HPDE6-E6E7 (cell line): ENCODE measurements around the gene CYB561D1.

ENCODE experiments used
- DNase-seq: peaks from one replicate; pipeline ENCODE4 v3.0.0; 2011; ENCODE audit warnings: missing footprints; ENCODE audit errors: extremely low spot score

CYB561D1 gene

GRCh38 chr1:109481646-109482045, 12.2 kb upstream of the CYB561D1 start:
- no peak for DNase-seq

GRCh38 chr1:109482242-109482641, 11.7 kb upstream of the CYB561D1 start:
- no peak for DNase-seq

GRCh38 chr1:109482791-109483671, 10.9 kb upstream of the CYB561D1 start:
- no peak for DNase-seq

GRCh38 chr1:109483672-109484518, 10.0 kb upstream of the CYB561D1 start, which contains the start of gene ATXN7L2:
ATXN7L2 (plus strand) TSS chr1:109483905; CDS start chr1:109483954, 49 bp downstream.
- peak; percentile 97 for DNase-seq

GRCh38 chr1:109484519-109484975, 9.3 kb upstream of the CYB561D1 start:
- DNase-seq: no peak

GRCh38 chr1:109485001-109485400, 8.9 kb upstream of the CYB561D1 start:
- DNase-seq: no peak

GRCh38 chr1:109487261-109487660, 6.6 kb upstream of the CYB561D1 start:
- no peak for DNase-seq

- DNase-seq: no peak
Observed at GRCh38 chr1:109488201-109488600, 5.7 kb upstream of the CYB561D1 start.

GRCh38 chr1:109488696-109489095, 5.2 kb upstream of the CYB561D1 start:
- DNase-seq: no peak

GRCh38 chr1:109490029-109490933, 3.6 kb upstream of the CYB561D1 start:
- DNase-seq: peak; percentile 54

- DNase-seq: no peak
Observed at GRCh38 chr1:109490934-109491302, 3.0 kb upstream of the CYB561D1 start.

- DNase-seq: no peak
Observed at GRCh38 chr1:109491372-109491771, 2.5 kb upstream of the CYB561D1 start.

- no peak for DNase-seq
Observed at GRCh38 chr1:109492779-109493178, 1.1 kb upstream of the CYB561D1 start.

- no peak for DNase-seq
Observed at GRCh38 chr1:109493227-109493626, 667 bp upstream of the CYB561D1 start.

- DNase-seq: no peak
Observed at GRCh38 chr1:109495738-109496137, 1.8 kb downstream of the CYB561D1 start.

- DNase-seq: no peak
Observed at GRCh38 chr1:109497449-109498160, 3.7 kb downstream of the CYB561D1 start.

GRCh38 chr1:109498161-109498801, 4.4 kb downstream of the CYB561D1 start:
- no peak for DNase-seq

GRCh38 chr1:109499081-109499480, 5.2 kb downstream of the CYB561D1 start:
- DNase-seq: no peak

- no peak for DNase-seq
Observed at GRCh38 chr1:109499661-109500536, 6.0 kb downstream of the CYB561D1 start.
